NCI-H1930 (cell line): ENCODE results near the gene STRIP2.
"Not testable (repeated sequence)": the region's sequence is repeated elsewhere in the genome, so short reads cannot be mapped to it uniquely, and the experiment has no call there.

Source experiments
- DNase-seq, 2 experiments: peaks; one replicate each; lab custom pipeline; 2025; lab: John Stamatoyannopoulos, UW

The STRIP2 gene

GRCh38 chr7:129453510-129454248 lies 19.4 kb downstream of the STRIP2 start:
- DNase-seq: no peak

DNA sequence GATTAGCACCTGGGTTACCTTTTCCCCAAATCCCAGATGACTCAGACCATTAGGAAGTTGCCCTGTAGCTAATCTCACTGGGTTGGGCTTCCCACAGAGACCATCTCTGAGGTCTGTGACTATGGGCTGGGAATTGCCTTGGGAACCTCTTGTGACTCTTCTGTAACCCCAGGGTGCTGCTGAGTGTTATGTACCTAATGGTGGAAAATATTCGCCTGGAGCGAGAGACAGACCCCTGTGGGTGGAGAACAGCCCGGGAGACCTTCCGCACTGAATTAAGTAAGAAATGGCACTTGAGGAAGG lies 20.0 kb downstream of the STRIP2 start:
- DNase-seq: no peak

DNA sequence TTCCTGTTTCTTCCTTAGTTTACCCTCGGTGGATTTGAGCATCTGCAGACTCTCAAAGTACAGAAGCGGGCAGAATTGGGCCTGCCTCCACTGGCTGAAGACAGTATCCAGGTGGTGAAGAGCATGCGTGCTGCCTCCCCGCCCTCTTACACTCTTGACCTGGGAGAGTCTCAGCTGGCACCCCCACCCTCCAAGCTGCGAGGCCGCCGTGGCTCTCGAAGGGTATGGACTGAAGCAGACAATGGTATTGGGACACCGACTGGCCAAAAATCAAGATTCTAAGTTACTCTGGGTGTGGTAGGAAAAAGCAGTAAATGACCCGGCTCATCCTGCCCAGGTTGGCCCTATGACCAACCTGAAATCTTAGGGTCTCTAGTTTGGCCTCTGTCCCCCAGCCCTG lies 22.2 kb downstream of the STRIP2 start:
- DNase-seq: no peak

GRCh38 chr7:129457101-129457500 lies 22.9 kb downstream of the STRIP2 start:
- no peak for DNase-seq

GRCh38 chr7:129458171-129458570 lies 23.9 kb downstream of the STRIP2 start:
- DNase-seq: no peak

DNA sequence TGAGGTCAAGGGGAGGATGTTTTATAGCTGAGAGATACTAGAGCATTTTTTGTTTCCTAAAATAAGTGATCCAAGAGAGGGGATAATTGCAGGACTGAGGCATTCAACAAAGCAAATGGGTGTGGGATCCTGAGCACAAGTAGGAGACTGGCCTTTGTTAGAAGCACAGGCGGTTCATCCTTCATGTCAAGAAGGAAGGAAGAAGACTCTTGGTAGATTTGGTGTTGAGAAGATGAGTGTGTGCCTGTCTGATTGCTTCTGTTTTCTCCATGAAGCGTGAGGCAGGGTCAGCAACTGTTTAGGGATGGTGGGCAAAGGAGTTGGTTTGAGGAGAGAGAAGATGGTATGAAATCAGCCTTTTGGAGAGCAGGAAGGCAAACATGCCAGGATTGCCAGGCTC lies 27.6 kb downstream of the STRIP2 start:
- no peak for DNase-seq

- DNase-seq: no peak
Observed at GRCh38 chr7:129462420-129462819, 28.2 kb downstream of the STRIP2 start.

DNA sequence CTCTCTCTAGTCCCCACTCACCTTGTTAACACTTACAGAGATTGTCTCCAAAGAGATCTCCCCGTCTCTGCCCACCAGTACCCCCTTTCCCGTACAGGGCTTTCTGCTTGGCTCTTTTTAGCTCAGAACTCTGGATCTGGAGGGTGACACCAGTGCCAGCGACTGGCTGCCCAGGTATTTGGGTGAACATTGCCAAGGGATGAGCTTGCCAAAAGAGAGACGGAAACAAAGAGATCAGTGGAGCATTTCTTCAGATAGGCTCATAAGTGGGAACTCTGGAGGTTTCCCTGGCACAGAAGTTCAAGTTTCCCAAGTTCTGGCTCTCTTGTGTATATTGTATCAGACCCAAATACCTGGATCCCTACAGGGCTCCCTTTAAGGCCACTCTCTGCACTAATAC lies 30.0 kb downstream of the STRIP2 start:
- DNase-seq: no peak

DNA sequence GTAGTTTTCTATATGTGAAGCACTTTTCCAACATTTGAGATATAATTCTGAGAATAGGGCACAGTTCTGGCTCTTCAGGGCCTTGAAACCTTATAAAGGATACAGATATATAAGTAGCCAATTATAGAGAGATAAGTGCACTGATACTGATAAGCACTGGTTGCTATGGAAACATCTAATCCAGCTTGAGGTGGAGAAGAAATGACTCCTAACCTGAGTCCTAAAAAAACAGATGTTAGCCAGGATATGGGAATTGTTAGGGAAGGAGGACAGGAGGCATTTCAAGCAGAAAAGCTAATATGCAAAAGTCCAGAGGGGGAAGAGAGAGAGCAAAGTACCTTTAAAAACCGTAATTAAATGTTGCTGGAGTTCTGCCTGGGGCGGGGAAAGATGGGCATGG lies 30.8 kb downstream of the STRIP2 start:
- DNase-seq: no peak

- DNase-seq: no peak
Observed at GRCh38 chr7:129466796-129467195, 32.6 kb downstream of the STRIP2 start.

GRCh38 chr7:129468087-129468486 lies 33.9 kb downstream of the STRIP2 start:
- DNase-seq: no peak

GRCh38 chr7:129468547-129468946 lies 34.3 kb downstream of the STRIP2 start:
- DNase-seq: no peak

- no peak for DNase-seq
Observed at GRCh38 chr7:129469930-129470329, 35.7 kb downstream of the STRIP2 start.

DNA sequence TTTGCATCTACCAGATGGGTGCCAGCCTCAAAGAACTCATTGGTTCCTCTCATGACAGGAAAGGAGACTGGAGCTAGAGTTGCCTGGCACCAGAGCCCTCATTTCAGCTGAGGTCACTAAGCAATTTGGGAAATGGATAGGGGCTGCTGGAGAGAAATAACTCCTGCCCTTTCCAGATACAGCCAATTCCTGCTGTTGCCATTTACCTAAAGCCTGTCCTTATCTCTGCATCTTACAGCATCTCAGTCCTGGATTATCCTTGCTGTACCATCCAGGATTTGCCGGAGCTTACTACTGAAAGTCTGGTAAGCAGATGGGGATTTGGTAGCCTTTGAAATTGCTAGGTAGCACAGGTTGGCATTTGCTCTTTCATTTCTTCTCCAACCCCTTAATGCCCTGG lies 36.2 kb downstream of the STRIP2 start:
- DNase-seq: no peak

DNA sequence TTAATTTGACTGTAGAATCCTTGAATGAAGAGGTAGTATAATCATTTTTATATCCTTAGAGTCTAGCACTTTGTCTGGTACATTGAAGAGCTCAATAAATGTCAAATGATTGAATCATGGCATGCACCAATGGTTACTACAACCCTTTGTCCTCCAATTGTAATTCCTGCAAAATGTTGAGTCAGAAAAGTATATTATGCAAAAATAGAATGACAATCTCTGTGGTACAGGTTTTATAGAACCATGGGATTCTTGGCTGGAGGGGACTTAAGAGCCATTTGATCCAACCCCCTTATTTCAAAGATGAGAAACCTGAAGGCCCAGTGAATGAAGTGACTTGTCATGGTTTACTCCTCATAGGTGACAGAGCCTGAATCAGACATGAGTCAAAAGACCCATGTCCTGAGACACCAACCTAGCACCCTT lies 37.2 kb downstream of the STRIP2 start:
- DNase-seq: no peak

DNA sequence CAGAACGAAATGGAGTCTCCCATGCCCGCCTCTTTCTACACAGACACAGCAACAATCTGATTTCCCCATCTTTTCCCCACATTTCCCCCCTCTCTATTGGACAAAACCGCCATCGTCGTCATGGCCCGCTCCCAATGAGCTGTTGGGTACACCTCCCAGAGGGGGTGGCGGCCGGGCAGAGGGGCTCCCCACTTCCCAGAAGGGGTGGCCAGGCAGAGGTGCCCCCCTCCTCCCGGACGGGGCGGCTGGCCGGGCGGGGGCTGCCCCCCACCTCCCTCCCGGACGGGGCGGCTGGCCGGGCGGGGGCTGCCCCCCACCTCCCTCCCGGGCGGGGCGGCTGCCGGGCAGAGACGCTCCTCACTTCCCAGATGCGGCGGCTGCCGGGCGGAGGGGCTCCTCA lies 41.7 kb downstream of the STRIP2 start:
- DNase-seq: not testable (repeated sequence)

GRCh38 chr7:129476398-129476797 lies 42.2 kb downstream of the STRIP2 start:
- DNase-seq: not testable (repeated sequence)

DNA sequence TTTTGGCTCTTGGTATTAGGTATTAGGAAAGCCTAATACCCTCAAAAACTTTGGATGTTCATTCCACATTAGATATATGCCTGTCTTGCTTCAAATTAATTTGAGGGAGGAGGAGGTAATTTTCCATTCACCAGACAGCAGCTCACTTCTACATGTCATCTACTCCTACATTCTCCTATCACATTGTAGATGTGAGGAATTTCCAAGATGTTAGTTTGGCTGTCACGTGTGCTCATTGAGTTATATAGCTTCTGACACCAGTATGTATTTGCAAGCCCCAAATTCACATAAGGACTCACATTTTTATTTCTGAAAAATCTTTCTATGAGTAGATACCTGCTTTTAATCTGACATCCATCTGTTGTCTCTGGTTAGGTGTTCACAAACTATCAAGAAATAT lies 45.6 kb downstream of the STRIP2 start:
- no peak for DNase-seq

- no peak for DNase-seq
Observed at GRCh38 chr7:129480674-129481363, 46.6 kb downstream of the STRIP2 start.

DNA sequence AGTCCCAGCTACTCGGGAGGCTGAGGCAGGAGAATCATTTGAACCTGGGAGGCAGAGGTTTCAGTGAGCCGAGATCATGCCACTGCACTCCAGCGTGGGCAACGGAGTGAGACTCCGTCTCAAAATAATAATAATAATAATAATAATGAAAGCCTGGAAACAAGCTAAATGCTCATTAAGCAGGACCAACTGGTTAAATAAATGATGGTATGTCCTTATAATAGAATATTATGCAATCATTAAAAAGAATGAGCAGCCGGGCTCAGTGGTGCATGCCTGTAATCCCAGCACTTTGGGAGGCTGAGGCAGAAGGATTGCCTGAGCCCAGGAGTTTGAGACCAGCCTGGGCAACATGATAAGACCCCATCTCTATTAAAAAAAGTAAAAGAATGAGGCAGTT lies 47.1 kb downstream of the STRIP2 start:
- DNase-seq: not testable (repeated sequence)

GRCh38 chr7:129482781-129483180 lies 48.5 kb downstream of the STRIP2 start:
- no peak for DNase-seq

DNA sequence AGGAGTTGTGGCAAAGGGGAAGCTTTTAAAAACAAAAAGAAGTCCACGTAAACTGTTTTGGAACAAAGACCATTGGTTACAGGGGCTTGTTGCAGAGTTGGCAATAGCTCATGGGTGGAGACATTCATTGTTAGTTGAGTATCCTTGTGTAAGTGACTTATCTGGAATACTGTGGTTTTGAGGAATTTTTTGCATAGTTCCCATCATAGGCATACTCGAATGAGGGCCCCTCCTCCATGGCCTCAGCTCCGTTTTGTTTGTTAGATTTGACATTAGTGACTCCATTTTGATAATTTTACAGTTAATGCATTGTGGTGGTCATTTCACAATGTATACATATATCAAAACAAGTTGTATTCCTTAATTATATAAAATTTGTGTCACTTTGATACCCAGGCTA lies 55.3 kb downstream of the STRIP2 start:
- no peak for DNase-seq

DNA sequence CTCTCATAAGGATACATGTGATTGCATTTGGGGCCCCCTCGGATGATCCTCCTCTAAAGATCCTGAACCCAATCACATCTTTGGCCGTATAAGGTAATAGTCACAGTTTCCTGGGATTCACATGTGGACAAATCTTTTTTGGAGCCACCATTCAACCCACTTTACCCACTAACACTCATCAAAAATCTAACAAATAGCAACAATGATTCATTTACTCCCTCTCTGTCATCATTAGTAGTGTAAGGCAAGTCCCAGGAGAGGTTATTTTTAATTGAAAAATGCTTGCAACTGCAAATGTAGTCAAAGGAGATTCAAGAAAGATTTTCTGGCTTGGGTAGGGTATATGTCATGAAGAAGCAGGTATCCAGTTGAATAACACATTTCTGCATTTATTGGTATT lies 58.2 kb downstream of the STRIP2 start:
- no peak for DNase-seq

- no peak for DNase-seq
Observed at GRCh38 chr7:129493555-129493954, 59.3 kb downstream of the STRIP2 start.
